HG03354 (cell line): ENCODE measurements around the gene SMYD3.
"Not testable (repeated sequence)": the region's sequence is repeated elsewhere in the genome, so short reads cannot be mapped to it uniquely, and the experiment has no call there.

Experiments used
- ATAC-seq: cut with Tn5 transposase; IDR thresholded peaks from one replicate; pipeline ENCODE4 v1.9.1; 2021; ENCODE audit warnings: mild to moderate bottlenecking; ENCODE audit not compliant: unreplicated experiment, poor library complexity, severe bottlenecking

SMYD3 gene

GRCh38 chr1:245961137-245961540, 545.9 kb downstream of the SMYD3 start:
- no peak for ATAC-seq

- no peak for ATAC-seq
Measured at GRCh38 chr1:245960171-245960570, 546.9 kb downstream of the SMYD3 start.

GRCh38 chr1:245958016-245958415, 549.1 kb downstream of the SMYD3 start:
- no peak for ATAC-seq

GRCh38 chr1:245957427-245957826, 549.7 kb downstream of the SMYD3 start:
- ATAC-seq: no peak

GRCh38 chr1:245956225-245956624, 550.9 kb downstream of the SMYD3 start:
- ATAC-seq: no peak

GRCh38 chr1:245953876-245954660, 553.0 kb downstream of the SMYD3 start:
- peak; percentile 64 for ATAC-seq

- no peak for ATAC-seq
Measured at GRCh38 chr1:245952383-245953026, 554.6 kb downstream of the SMYD3 start.

GRCh38 chr1:245948786-245949185, 558.3 kb downstream of the SMYD3 start:
- no peak for ATAC-seq

GRCh38 chr1:245946905-245947304, 560.2 kb downstream of the SMYD3 start:
- ATAC-seq: no peak

GRCh38 chr1:245945136-245945535, 561.9 kb downstream of the SMYD3 start:
- ATAC-seq: not testable (repeated sequence)

GRCh38 chr1:245942856-245943255, 564.2 kb downstream of the SMYD3 start:
- ATAC-seq: no peak

- not testable (repeated sequence) for ATAC-seq
Measured at GRCh38 chr1:245941771-245942170, 565.3 kb downstream of the SMYD3 start.

- no peak for ATAC-seq
Measured at GRCh38 chr1:245939756-245940345, 567.2 kb downstream of the SMYD3 start.

GRCh38 chr1:245938046-245938435, 569.0 kb downstream of the SMYD3 start:
- ATAC-seq: no peak

- no peak for ATAC-seq
Measured at GRCh38 chr1:245937316-245938045, 569.6 kb downstream of the SMYD3 start.

- no peak for ATAC-seq
Measured at GRCh38 chr1:245934409-245934808, 572.7 kb downstream of the SMYD3 start.

GRCh38 chr1:245933431-245934045, 573.5 kb downstream of the SMYD3 start:
- ATAC-seq: no peak

GRCh38 chr1:245932302-245932972, 574.6 kb downstream of the SMYD3 start:
- ATAC-seq: no peak

- no peak for ATAC-seq
Measured at GRCh38 chr1:245931450-245931849, 575.6 kb downstream of the SMYD3 start.
